ENCODE data around the gene FBXL12. TPM values are rescaled to one million over a fixed set of nuclear protein-coding genes. Genes with fewer than 3 reads are reported as not detected.

Gene FBXL12
- total RNA-seq, 3 donors from 2014 or later, result 18.7 to 27.1 (median 19.7) TPM

DNA sequence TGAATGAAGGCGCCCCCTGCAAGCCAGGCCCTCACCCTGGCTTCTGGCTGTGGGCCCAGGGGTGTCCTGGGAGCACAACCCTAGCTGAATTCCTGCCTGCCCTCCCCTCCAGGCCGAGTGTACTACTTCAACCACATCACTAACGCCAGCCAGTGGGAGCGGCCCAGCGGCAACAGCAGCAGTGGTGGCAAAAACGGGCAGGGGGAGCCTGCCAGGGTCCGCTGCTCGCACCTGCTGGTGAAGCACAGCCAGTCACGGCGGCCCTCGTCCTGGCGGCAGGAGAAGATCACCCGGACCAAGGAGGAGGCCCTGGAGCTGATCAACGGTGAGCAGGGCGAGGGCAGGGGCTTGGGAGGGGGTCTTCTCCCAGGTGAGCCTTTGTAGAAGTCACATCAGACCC is 19.4 kb upstream of the FBXL12 start:
- intact Hi-C loops (cut with DNase I; ENCODE audit: low total_unique reads), result no loop called here
- no peaks in the 10 kb centered on the region for H3K27me3 ChIP-seq
- no peaks in the 10 kb centered on the region for H3K9me3 ChIP-seq
- no peak overlapping the region for H3K27ac ChIP-seq
- TF ChIP-seq POLR2AphosphoS5 (IDR thresholded peaks at IDR 0.05), result no peak
- no peaks in the 10 kb centered on the region for H3K36me3 ChIP-seq
- peaks cover 8% of the 10 kb centered on the region in 2 donors for H3K4me1 ChIP-seq
- DNase-seq (ENCODE audit: low spot score in 2 of 2), result no peak
- no peak overlapping the region for H3K4me3 ChIP-seq

DNA sequence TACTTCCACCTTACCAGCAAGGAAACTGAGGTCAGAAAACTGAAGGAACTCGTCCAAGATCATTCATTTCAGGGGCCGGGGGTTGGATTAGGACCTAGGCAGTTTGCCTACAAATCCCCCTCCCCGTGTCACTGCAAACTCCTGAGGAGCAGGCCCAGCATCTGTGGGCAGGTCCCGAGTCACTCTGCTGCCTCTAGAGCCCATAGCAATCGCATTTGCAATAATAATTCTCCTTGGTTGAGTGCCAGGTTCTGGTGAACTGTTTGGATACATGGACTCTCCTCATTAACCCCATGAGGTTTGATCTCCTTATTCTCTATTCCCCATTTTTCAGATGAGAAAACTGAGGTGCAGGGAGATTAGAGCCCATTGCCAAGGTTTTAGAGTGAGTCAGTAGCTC is 17.1 kb upstream of the FBXL12 start:
- no peaks in the 10 kb centered on the region for H3K9me3 ChIP-seq
- DNase-seq (ENCODE audit: low spot score in 2 of 2), result no peak
- peak overlapping the region; percentile 91 to 98 (median 92) for H3K4me3 ChIP-seq
- TF ChIP-seq, protein P1, sequence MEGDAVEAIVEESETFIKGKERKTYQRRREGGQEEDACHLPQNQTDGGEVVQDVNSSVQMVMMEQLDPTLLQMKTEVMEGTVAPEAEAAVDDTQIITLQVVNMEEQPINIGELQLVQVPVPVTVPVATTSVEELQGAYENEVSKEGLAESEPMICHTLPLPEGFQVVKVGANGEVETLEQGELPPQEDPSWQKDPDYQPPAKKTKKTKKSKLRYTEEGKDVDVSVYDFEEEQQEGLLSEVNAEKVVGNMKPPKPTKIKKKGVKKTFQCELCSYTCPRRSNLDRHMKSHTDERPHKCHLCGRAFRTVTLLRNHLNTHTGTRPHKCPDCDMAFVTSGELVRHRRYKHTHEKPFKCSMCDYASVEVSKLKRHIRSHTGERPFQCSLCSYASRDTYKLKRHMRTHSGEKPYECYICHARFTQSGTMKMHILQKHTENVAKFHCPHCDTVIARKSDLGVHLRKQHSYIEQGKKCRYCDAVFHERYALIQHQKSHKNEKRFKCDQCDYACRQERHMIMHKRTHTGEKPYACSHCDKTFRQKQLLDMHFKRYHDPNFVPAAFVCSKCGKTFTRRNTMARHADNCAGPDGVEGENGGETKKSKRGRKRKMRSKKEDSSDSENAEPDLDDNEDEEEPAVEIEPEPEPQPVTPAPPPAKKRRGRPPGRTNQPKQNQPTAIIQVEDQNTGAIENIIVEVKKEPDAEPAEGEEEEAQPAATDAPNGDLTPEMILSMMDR (IDR thresholded peaks at IDR 0.05), result no peak
- TF ChIP-seq POLR2AphosphoS5 (IDR thresholded peaks at IDR 0.05) (no peak), POLR2A (IDR thresholded peaks at IDR 0.05) (no peak)
- intact Hi-C loops (cut with DNase I; ENCODE audit: low total_unique reads), result no loop called here
- H3K36me3 ChIP-seq, result no peaks in the 10 kb centered on the region
- H3K27me3 ChIP-seq, result no peaks in the 10 kb centered on the region
- peaks cover 8% of the 10 kb centered on the region in 2 donors for H3K4me1 ChIP-seq
- H3K27ac ChIP-seq, result no peak overlapping the region

GRCh38 chr19:9835507-9835949 is 16.6 kb upstream of the FBXL12 start:
- peaks cover 8% of the 10 kb centered on the region in 2 donors for H3K4me1 ChIP-seq
- TF ChIP-seq, protein P1 (IDR thresholded peaks at IDR 0.05), result no peak
- TF ChIP-seq POLR2AphosphoS5 (IDR thresholded peaks at IDR 0.05) (no peak), POLR2A (IDR thresholded peaks at IDR 0.05) (no peak)
- DNase-seq (ENCODE audit: low spot score in 2 of 2), result no peak

DNA sequence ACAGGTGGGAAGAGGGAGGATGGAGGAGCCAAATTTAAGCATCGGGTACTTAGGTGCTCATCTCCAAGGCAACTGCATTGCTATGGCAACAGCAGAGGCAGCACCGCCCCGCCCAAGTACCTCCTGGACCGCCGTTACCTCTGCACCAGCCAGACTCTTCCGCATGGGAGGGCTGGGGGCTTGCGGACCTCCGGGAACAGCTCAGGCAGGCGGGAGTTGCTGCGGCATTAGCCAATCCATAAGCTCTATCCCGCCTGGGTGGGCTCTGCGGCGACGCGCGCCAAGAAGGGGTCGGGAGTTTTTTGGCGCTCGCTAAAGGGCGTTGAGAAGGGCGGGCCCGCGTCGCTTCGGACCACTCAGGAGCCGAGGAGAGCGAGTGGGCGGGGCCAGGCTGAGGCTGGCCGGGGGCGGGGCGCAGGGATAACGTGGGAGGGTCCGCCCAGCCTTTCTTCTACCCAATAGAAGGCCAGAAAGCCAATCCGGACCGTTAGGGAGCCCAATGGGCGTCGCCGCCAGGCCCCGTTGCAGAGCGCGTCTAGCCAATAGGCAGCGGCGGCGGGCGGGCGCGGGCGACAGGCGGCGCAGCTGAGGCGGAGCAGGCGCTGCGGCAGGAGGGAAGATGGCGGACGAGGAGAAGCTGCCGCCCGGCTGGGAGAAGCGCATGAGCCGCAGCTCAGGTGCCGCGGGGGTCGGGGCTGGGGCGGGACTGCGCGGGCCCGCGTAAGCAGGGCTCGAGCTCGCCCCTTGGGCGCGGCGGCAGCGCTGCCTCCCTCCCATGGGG is 16.0 kb upstream of the FBXL12 start, which contains the start of gene PIN1:
PIN1 (plus strand) TSS at position 593 of the 781 bp plus-strand sequence; CDS start at position 620, 27 bp downstream.
- Histone ChIP-seq H3K27ac (peak within 1 kb of the TSS; percentile 64 to 74), H3K36me3 (no peaks in the 10 kb centered on the region), H3K9me3 (no peaks in the 10 kb centered on the region), H3K27me3 (no peaks in the 10 kb centered on the region), H3K4me3 (peak within 1 kb of the TSS; percentile 91 to 98 (median 92)), H3K4me1 (peaks cover 8% of the 10 kb centered on the region in 2 donors)
- TF ChIP-seq, protein P1 (IDR thresholded peaks at IDR 0.05), result peak in 2 of 3 donors; percentile 25 to 30
- TF ChIP-seq POLR2AphosphoS5 (IDR thresholded peaks at IDR 0.05) (peak in 2 of 3 donors; percentile 10 to 41), POLR2A (IDR thresholded peaks at IDR 0.05) (no peak)
- DNase-seq (ENCODE audit: low spot score in 2 of 2), result peak; percentile 99
- intact Hi-C loops (cut with DNase I; ENCODE audit: low total_unique reads), result no loop called here

More at GRCh38 chr19:9835507-9835949, 16.6 kb upstream of the FBXL12 start:
- no peaks in the 10 kb centered on the region for H3K36me3 ChIP-seq
- no peaks in the 10 kb centered on the region for H3K27me3 ChIP-seq
- peak overlapping the region; percentile 91 to 98 (median 92) for H3K4me3 ChIP-seq
- H3K27ac ChIP-seq, result peak overlapping the region; percentile 64 to 74
- intact Hi-C loops (cut with DNase I; ENCODE audit: low total_unique reads), result no loop called here
- no peaks in the 10 kb centered on the region for H3K9me3 ChIP-seq

- peak overlapping the region; percentile 91 to 98 (median 92) for H3K4me3 ChIP-seq
- TF ChIP-seq POLR2AphosphoS5 (IDR thresholded peaks at IDR 0.05), result no peak
- TF ChIP-seq POLR2A (IDR thresholded peaks at IDR 0.05), result no peak
- TF ChIP-seq, protein P1 (IDR thresholded peaks at IDR 0.05), result no peak
- intact Hi-C loops (cut with DNase I; ENCODE audit: low total_unique reads), result no loop called here
- no peaks in the 10 kb centered on the region for H3K36me3 ChIP-seq
- DNase-seq (ENCODE audit: low spot score in 2 of 2), result no peak
- no peaks in the 10 kb centered on the region for H3K27me3 ChIP-seq
- peaks cover 8% of the 10 kb centered on the region in 2 donors for H3K4me1 ChIP-seq
- H3K27ac ChIP-seq, result peak overlapping the region in 1 of 2 donors; percentile 60
- no peaks in the 10 kb centered on the region for H3K9me3 ChIP-seq
These were observed 15.4 kb upstream of the FBXL12 start for GRCh38 chr19:9834307-9834725.
